AG04449 (cell line): ENCODE measurements around the gene PGF.

Experiments
- CTCF ChIA-PET: fragments of 350-600 bp; formaldehyde crosslinking; extraction: SDS; loops from one replicate; lab custom pipeline; 2021; ENCODE audit warnings: antibody characterized with exemption; lab: Yijun Ruan, JAX
- POLR2A ChIA-PET: fragments of 400-600, 350-600 bp; formaldehyde crosslinking; extraction: SDS; loops from one replicate; lab custom pipeline; 2020; ENCODE audit warnings: antibody characterized with exemption, inconsistent platforms; lab: Yijun Ruan, JAX
- DNase-seq: peaks from one replicate; pipeline ENCODE4 v3.0.0-alpha.2; 2010; ENCODE audit warnings: low read depth, low spot score
- H3K4me3 ChIP-seq: 2 replicates; pipeline ENCODE4 v1.5.1; 2011; ENCODE audit warnings: low read depth, mild to moderate bottlenecking, control low read depth, low read length
- TF ChIP-seq, protein P1 (sequence below): IDR thresholded peaks from one replicate; pipeline ENCODE4 v1.5.1; 2011; ENCODE audit warnings: mild to moderate bottlenecking, moderate library complexity, low read length, control low read depth, inconsistent platforms; ENCODE audit not compliant: insufficient read depth; ENCODE audit errors: missing control alignments

The PGF gene

GRCh38 chr14:74979442-74980397 is 24.3 kb upstream of the PGF start:
- no peak for DNase-seq
- TF ChIP-seq, protein P1, sequence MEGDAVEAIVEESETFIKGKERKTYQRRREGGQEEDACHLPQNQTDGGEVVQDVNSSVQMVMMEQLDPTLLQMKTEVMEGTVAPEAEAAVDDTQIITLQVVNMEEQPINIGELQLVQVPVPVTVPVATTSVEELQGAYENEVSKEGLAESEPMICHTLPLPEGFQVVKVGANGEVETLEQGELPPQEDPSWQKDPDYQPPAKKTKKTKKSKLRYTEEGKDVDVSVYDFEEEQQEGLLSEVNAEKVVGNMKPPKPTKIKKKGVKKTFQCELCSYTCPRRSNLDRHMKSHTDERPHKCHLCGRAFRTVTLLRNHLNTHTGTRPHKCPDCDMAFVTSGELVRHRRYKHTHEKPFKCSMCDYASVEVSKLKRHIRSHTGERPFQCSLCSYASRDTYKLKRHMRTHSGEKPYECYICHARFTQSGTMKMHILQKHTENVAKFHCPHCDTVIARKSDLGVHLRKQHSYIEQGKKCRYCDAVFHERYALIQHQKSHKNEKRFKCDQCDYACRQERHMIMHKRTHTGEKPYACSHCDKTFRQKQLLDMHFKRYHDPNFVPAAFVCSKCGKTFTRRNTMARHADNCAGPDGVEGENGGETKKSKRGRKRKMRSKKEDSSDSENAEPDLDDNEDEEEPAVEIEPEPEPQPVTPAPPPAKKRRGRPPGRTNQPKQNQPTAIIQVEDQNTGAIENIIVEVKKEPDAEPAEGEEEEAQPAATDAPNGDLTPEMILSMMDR = peak; percentile 17
- H3K4me3 ChIP-seq = no peak overlapping the region
- POLR2A ChIA-PET = interaction anchor here (0.6 kb wide), 1 partner anchor 461 kb away, joined by 3 read pairs; no protein-coding TSS in a partner anchor
- CTCF ChIA-PET = interaction anchor here (0.7 to 1.0 kb wide), 4 partner anchors 15 to 35 kb away, joined by 3 to 4 read pairs (median 3); partner anchors contain the start of gene EIF2B2

DNA sequence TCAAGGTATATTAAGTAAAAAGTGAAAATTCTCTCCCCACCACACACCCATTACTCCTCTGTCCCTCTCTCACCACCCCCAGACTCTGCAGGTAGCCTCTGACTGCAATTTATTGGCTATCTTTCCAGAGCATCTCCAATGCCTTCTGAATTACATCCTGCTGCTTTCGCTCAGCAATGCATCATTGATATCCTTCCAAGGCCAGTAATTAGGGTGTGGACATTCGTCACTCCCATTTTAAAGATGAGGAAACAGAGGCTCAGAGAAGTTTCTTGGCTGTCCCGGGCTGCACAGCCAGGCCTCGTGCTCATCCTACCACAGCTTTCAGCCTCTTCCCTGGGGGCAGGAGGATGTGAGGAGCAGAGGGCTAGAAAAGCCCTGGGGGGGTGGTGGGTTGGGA is 23.6 kb upstream of the PGF start:
- H3K4me3 ChIP-seq = no peak overlapping the region
- ChIA-PET POLR2A (no interaction called here), CTCF (interaction anchor here (0.9 to 1.0 kb wide), 2 partner anchors 14 to 23 kb away, joined by 3 to 4 read pairs; partner anchors contain the start of gene EIF2B2)
- TF ChIP-seq, protein P1 = no peak
- DNase-seq = no peak

DNA sequence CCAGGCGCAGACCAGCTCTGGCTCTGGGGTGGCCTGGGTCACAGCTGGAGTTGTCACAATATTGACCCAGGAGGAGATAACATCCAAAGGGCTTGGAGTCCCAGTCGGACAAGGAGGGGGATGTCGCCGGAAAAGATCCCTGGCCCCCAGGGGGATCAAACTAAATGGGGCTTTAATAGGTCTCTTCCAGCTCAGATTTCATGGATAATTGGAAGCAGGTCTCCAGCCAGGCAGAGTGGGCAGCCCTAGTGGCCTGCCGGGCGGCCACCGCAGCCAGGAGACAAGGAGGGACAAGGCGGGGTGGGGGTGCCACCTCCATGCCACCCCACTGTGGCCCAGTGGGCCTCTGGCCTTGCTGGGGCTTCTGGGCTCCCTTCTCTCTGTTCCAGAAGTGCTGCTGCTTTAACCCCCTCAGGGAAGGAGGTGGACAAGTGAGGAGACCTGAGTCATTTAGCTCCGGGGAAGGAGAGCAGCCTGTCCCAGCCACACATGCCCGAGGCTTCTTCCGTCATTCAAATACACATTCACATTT is 23.1 kb upstream of the PGF start:
- TF ChIP-seq, protein P1 = no peak
- ChIA-PET CTCF (interaction anchor here (1.0 kb wide), 1 partner anchor 14 kb away, joined by 3 read pairs; no protein-coding TSS in a partner anchor), POLR2A (no interaction called here)
- no peak overlapping the region for H3K4me3 ChIP-seq
- no peak for DNase-seq

DNA sequence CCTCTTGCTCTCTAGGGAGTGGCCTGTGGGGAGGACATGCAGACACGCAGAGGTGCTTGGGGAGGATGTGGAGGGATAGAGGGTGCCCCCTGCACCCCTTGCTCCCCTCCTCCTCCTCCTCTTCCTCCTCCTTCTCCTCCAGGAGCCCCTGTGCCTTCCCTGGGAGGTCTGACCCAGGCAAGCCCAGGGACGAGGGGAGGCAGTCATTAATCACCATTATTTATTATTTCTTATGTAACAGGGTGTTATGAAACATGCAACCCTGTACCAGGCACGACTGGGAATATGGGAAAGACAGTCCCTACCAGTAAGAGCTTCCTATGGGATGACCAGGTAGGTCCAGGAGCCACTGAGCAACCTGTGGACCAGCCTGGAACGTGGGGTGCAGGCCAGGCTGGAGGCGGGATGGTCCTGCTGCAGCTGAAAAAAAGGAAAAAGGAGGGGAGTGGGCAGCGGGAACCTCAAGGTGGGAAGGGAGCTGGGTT is 22.5 kb upstream of the PGF start:
- TF ChIP-seq, protein P1 = no peak
- no peak for DNase-seq
- ChIA-PET CTCF (no interaction called here), POLR2A (no interaction called here)
- H3K4me3 ChIP-seq = no peak overlapping the region

DNA sequence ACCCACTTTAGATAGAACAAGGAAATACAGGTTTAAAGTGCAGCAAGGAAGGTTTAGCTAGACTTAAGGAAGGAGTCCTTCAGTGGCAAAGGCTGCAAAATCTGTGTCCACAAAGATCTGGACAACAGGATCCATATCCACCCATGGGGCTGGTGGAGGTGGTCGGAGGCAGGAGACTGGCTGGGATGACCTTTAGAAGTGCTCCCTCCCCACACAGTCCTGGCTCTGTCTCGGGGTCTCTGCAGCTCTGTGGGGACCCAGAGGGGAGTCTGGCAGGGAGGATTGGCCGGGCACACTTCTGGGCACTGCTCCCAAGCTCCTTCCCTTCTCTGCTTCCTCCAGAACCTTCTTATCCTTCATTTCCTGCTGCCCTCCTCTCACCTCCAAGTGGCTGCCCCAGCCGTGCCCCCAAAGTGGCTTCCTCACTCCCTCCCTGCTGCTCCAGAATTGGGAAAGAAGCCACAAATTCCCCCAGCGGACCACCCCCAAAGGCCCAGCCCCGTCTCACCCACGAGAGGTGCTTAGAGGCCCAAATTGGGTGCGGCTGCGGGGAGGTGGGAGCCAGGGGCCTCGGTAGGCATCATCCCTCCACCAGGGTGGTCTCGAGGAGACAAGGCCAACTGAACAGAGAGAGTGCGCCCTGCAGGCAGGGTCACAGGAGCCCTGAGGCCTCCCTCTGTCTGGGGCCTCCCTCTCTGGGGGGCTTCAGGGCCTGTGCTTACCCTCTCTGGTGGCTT is 21.9 kb upstream of the PGF start:
- H3K4me3 ChIP-seq = no peak overlapping the region
- TF ChIP-seq, protein P1 = no peak
- CTCF ChIA-PET = no interaction called here

More for the DNA sequence above, 21.9 kb upstream of the PGF start:
- POLR2A ChIA-PET = no interaction called here
- DNase-seq = no peak
